Femur (tissue), 1 donor: ENCODE measurements around the gene SLC9A2.

ENCODE experiments used
- DNase-seq: peaks from one replicate; pipeline ENCODE4 v3.0.0-alpha.2; 2017

Gene SLC9A2

DNA sequence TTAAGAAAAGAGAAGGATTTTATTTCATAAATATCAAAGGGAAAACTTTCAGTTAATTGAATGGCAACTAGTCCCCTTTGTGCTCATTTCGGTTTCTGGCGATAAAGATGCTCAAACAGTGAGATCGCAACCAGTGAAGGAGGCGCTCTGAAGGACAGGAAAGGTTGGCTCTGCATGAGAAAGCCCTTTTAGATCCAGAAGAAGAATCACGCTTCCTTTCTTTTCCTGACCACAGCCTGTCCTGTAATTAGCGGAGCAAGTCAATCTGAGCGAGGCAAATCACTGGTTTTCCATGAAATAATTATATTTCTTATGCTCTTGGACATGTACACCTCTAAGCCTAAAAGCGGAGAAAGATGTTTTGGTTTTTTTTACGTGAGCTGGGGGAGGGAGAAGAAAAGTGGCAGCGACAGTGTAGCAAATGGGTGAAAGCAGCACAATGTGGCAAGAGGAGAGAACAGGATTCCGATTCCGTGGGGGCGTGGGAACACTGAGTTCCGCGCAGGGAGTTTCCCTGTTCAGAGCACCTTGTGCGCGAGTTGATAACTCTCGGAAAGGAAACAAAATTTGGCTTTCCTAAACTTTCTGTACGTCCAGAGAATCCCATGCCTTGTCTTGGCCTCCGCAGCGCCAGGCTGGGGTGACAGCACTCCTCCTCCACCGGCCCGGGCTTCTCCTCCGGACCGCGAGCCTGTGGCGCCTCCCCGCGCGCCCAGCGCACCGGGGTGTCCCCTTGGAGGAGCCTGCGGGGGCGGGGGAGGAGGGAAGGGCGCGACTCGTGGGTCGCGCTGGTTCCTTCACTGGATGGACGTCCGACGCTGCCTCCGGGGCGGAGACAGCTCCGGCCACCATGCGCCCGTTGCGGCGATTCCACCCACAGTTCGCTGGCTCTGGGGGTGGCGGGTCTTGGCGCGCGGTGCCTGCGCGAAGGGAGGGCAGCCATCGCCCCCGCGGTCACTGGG, 620 bp upstream of the SLC9A2 start:
- peak; percentile 48 for DNase-seq

DNA sequence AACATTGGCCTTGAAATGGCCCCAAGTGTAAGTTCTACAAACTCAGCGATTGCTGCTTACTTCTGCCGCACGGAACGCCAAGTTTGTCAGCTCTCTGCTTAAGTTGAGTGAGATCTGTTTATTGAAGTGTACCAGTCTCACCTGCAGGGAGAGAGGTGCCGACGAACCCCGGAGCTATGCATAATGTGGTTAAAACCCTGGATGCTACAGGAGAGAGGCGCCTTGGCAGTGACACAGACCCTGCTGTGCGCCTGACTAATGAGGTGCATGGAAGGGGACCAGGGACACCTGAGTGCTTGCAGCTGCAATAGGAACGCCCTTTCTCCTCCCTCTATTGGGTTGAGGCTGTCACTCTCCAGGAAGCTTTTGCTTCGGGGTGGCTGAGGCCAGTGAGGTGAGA, 979 bp downstream of the SLC9A2 start:
- no peak for DNase-seq

DNA sequence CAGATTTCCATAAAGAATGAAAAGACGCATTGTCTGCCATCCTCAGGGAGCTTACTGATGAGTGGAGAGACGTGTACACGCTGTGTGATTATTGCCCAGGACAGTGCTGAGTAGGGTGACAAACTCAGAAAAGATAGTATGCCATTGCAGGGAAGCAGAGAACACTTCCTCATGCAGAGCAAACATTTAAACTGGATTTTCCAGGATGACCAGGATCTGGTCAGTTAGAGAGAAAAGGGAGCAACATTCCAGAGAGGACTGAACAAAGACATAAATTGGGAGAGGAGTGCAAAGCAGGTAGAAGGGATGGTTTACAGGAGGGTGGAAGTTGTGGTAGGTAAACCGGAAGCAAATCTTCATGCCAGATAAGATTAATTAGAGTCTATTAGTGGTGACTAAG, 2.3 kb downstream of the SLC9A2 start:
- DNase-seq = no peak

DNA sequence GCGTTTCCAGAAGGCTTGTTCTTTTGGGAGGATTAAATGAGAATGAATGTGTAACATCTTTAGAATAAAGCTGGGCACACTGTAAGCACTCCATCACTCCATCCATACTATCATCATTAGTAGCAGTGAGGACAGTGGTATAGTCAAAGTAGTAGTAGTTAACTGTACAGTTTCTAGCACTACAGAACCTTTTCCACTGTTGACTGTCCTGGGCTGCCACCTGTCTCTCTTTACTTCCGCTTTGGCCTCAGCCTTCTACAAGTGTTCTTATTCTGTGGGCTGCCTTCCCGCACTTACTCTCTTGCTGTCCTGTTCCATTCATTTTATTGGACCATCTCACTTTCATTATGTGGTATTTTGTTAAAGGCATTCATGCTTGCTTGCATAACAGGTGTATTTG, 3.3 kb downstream of the SLC9A2 start:
- no peak for DNase-seq

DNA sequence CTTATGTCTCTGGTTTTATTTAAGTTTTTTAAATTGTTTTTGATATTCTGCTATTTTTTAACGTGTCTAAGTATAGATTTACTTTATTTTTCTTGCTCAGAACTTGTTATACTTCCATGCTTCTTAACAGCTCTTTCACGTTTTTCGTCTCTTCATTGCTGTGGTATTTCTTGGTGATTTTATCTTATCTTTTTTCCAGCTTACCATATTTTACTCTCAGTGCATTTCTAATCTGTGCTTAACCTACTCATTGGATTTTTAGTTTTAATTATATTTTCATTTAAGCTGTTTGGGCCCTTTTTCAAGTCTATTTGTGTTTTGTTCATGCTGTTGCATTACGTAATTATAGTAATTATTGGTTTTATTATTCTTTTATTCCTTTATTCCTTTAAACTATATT, 11.1 kb downstream of the SLC9A2 start:
- no peak for DNase-seq

DNA sequence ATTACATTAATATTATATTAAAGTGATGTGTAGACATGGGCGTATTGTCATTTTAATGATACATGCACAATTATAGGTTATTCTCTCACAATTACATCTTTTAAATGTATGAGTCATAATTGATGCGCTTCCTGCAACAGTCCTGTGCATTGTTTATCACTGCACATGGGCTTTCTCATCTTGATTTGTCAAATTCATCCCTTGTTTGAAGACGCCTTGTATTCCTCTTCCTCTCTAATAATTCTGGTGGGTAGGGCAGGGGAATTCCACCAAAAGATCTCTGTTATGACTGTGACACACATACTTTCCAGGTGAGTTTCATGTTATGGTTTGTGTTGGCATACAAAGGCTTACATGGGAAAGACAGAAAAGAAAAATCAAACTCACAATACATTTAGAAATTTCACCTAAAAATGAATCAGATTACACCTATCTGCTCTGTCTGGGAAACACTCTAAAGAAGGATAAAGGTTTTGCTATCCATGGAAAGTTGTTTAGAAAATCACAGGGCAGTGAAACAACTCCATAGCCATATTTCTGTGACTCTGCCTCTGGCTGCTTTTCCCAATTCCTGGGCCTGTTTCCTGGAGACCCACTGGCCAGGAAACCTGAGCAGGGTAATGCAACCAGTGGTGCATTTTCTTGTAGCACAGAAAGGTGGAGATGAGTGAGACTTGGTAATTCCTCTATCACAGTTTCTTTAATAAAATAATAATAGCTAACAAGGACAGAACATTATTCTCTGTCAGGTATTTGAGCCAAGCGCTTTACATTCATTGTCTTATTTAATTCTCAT, 13.2 kb downstream of the SLC9A2 start:
- DNase-seq = no peak

DNA sequence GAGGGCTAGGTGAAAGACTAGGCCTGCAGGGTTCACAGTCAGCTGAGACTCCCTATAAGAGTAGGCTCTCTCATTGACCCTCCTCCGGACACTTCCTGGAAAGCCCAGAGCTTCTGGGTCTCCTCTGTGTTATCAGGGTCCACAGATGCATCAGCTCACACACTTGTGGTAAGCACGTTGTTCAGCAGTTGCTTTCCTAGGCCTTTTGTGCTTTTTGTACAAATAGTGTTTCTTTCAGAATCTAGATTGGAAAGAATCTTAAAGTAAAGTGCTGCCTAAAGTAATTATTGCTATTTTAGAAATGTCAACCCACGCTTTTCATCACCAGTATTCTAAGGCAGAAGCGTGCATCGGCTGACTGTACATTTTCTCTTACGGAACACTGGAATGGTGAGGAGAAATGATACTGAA, 15.5 kb downstream of the SLC9A2 start:
- DNase-seq = no peak

DNA sequence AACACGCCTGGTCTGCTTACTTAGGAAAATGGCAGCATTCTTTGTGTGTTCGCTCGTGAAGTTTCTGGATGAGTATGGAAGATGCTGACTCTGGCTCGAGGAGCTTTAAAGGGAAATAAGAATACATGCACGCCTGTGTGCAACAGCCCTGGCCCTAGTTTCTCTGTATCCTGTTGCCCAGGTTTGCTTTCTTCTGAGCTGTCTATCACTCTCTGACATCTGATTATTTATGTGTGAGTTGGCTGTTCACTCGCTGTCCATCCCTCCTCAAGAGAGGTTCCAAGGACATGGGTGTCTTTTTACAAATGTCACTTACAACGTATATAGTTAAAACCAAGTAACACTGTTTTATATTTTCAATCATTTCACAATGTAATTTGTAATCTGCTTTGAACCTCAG, 16.0 kb downstream of the SLC9A2 start:
- DNase-seq = no peak

DNA sequence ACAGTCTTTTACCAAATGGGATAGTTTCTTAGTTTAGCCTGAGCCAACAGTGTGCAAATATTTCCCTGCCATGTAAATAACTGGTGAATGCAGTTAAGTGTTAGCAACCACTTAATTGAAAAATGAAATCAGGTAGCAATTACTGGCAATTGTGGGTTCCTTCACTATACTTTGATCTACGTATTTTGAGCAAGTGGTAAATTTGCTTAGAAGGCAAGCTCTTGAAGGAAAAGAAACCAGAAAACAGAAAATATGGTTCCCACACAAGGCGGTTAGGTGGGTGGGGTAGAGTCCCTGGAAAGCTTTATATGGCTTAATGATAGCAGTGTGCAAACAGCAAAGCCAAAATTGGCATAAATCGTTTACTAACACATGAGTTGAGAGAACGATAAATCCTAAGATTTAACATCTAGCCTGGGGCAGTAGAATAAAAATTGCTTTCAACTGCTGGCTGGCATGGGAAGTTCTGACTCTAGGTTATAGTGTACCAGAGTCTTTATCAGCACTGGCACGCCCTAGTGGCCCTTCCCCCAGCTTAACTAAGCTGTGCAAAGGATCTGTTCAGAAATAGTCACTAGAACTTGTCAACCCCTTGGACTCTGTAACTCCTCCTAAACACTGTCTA, 17.0 kb downstream of the SLC9A2 start:
- DNase-seq = no peak

DNA sequence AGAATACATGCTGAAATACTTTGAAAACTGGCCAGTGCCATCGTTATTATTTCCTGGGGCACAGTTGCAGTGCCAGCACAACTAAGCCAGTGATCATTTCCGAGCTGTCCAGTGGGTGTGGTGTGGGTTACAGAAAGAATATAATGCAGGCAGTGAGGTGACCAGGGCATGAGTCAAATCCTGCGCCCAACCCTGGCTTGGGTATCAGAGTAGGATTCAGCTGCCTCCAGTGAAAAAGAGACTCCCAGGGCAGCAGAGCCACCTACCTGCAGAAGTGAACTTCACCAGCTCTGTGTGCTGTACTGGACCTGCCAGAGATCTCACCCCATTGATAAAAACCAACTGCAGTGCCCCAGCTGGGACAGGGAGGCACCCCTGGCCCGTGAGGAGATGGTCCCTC, 18.0 kb downstream of the SLC9A2 start:
- no peak for DNase-seq

DNA sequence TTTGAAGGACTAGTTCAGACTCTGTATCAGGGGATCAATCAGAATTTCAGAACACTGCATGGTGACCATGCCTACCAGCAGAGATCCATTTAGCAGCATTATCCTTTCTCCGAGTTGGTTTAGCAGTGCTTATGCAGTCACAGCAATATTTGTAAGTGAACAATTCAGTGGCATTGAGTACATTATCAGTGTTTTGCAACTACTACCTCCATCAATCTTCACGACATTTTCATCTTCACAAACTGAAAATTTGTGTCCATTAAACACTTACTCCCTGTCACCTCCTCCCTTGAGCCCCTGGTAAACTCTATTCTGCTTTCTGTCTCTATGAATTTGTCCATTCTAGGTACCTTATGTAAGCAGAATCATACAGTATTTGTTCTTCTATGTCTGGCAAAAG, 20.1 kb downstream of the SLC9A2 start:
- DNase-seq = no peak

DNA sequence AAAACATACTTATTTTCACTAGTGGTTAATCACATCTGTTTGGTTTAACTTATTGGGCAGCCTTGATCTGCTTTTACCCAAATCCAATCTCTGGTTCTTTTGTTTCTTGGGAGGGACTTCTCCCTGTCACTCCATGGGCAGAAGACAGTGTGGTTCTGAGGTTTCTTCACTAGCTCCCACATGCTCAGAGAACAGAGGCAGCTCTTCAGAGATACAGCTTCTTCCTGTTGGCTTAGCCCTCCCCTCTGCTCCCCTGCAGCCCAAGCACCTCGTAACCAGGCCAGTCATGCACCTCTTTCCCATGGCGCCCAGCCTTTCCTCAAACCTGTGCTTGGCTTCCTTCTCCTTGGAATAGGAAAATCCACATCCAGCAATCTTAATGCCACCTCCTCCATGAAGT, 32.8 kb downstream of the SLC9A2 start:
- no peak for DNase-seq

DNA sequence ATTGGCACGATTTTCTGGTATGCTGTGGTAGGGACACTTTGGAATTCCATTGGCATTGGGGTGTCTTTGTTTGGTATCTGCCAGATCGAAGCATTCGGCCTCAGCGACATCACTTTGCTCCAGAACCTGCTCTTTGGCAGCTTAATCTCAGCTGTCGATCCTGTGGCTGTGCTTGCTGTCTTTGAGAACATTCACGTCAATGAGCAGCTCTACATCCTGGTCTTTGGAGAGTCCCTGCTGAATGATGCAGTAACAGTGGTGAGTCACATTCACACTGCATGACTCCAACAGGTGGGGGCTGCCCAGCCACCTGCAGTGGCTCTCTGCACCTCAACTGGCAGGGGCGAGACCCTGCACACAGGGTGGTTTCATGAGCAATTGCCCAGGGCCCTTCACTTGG, 38.4 kb downstream of the SLC9A2 start:
- DNase-seq = no peak

DNA sequence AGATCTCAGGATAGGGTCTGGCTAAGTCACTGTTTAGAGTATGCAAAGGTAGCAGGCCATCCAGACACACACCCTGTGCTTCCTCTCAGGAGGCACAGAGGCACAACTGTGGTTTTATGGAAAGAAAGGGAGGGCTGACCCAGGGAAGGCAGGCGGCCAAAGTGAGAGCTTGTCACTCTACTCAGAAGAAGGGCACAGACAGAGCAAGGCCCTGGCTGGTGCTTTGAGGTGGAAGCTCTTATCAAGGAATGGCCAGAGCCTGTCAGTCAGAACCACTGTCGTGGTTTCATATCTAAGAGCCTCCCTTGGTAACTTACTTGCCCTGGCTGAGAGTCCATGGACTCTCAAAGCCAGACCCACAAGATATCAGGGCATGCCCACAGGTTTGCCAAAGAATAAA, 40.7 kb downstream of the SLC9A2 start:
- no peak for DNase-seq

DNA sequence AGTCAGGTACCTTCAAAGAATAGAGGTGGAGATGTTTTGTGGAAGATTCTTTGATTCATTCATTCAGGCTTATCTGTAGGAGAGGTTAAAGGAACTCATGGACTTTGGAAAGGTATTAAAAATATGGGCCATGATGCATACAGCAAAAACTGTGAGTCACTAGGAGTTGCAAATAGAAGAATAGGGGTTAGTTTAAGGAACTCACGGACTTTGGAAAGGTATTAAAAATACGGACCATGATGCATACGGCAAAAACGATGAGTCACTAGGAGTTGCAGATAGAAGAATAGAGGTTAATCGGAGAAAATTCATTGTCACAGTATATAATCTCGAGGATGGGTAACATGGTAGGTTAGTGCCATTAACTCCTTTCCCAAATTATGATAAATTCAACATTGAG, 41.2 kb downstream of the SLC9A2 start:
- no peak for DNase-seq

DNA sequence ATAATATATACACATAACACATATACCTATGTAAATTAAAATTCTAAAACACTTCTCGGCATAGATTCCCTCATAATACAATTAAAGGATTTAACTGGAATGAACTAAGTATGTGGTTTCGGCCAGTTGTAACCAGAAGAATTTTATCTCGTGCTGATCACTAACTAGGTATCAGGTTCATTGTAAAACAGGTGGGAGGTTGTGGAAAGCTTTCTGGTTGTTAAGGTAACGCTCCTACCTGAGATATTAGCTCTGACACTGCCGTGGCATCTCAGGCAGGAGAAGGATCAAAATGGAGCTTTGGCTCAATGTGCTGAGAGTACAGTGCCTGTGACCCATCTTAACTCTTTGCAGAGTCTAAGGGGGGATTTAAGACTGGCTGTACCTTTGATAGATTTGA, 42.5 kb downstream of the SLC9A2 start:
- no peak for DNase-seq

DNA sequence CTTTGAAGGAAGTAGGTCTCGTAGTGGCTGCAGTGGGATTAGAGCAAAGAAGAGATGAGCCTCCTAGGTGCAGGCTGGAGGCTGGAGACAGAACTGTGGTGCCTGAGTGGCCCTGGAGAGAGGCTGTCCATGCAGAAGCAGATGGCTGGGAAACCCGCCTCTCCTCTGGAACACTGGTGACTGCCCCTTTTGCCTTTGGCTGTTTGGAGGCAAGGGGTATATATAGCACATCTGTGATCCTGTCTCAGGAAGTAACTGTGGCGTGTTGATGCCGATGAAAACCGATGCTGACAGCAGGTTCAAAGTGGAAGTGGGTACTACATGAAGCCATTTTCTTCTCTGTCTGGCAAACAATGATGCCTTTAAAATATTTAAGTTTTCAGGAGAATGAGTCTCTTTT, 43.5 kb downstream of the SLC9A2 start:
- DNase-seq = no peak

DNA sequence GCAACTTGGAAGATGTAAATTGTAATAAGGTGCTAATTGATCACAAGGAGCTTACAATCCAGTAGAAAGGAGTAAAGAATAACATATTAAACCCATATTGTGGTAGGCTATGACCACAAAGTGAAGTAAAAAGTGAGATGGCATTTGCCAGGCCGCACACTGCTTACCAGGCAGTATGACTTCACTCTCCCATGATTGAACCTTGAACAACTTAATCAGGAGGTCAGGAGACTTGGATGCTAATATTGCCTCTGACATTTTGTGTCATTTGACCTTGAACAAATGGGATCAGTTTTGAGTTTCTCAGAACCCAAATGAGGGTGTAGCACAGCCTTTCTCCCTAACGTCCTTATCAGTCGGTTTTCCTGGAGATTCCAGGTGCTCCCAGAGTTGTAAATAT, 44.0 kb downstream of the SLC9A2 start:
- DNase-seq = no peak

DNA sequence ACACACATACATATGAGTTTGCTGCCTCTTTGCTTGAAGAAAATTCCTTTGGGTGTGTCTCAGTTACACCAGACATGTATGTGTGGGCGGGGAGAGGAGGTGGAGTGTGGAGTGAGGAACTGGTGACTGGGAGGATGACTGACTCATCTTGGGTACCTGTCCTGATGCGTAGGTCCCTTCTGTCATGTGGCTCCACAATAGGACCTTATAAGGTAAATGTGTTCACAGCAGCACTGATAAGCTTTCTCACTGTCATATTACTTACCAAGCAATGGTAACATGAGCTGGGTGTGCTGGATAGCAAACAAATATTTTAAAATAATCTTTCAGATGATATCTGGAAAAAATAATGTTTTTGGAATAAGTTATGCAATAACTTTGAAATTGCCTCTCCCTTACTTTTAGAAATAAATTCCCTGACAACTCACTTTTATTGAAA, 45.1 kb downstream of the SLC9A2 start:
- no peak for DNase-seq

DNA sequence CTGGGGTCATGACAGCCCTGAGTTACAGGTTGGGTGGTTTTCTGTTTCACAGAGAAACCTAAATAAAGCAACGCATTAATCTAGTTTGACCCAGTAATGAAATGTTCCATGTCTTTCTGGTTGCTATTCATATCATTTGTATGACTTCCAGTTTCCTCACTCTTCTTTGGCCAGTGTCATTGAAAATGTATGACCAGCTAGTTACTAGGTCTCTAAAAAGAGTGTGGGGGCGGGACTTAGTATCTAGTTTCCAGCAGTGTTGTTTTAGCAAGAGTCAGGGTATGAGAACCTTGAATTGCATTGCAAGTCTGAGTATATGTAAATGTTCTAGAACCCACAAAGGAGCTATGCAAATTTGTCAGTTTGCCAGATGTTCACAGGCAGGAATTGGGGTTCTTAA, 47.7 kb downstream of the SLC9A2 start:
- no peak for DNase-seq

DNA sequence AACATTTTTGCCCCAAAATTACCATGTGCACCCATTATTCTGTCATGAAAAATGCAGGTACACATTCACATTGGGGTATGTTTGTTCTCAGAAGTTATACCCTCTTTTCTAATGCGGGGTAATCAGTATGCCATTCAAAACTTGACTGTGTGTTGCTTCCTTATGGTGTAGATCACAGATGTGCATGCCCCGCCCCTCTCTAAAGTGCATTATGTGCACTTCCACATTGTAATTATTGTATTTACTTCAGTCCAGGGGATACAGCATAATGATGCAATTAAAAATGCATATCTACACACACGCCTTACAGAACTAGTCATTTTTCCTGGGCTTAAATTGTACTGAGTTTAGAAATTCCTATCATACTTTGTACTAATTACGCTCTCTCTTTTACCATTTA, 48.8 kb downstream of the SLC9A2 start:
- DNase-seq = no peak

DNA sequence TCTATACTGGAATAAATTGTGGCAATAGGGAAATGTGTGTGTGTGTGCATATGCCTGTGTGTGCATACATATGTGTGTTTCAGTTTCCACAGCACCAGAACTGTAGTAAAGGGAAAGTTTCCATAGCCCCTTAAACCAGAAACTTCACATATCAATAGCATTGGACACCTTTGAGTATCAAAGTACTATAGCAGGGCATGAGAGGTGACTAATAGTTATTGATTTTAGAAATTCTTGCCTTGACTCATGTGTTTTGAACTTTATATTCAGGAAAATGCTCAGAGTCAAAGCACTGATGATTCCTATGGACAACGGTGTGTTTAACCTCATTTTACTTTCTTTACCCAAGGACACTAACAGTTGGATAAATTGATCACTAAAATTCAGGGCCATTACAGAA, 50.0 kb downstream of the SLC9A2 start:
- DNase-seq = no peak

DNA sequence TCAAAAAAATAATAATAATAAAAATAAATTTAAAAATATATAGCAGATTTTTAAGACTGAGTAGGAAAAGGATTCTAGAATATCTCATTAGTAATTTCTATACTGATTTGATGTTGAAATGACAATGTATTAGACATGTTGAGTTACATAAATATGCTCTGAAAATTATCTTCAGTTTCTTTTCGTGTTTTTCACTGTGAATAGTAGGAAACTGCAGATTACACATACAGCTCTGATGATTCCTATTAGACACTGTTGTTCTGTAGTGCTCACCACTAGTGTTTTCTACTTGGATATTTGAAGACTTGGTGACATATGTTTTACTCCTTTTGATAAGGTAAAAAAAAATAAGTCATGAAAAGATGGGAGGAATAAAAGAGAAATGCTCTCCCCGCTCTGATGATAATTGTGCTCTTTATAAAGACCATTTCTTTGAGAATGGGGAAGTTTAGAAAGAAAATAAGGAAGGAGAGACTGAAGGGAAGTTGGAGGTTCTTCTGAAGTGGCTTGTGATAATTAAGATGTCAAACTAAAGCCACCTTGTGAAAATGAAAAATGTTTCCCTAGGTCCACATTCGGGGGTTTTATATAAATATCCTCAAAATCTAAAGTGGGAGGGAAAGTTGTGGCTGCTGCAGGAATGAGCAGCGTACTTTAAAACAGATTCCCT, 52.9 kb downstream of the SLC9A2 start:
- no peak for DNase-seq
